GM18868 (cell line): ENCODE results near the gene AP3S2.
A peak's percentile ranks its signal among the peaks of the same experiment; 100 is the strongest.
"Not testable (repeated sequence)": the region's sequence is repeated elsewhere in the genome, so short reads cannot be mapped to it uniquely, and the experiment has no call there.

ENCODE experiments used
- ATAC-seq: cut with Tn5 transposase; IDR thresholded peaks from one replicate; pipeline ENCODE4 v1.9.1; 2021; ENCODE audit warnings: mild to moderate bottlenecking, moderate library complexity; ENCODE audit not compliant: unreplicated experiment

Gene AP3S2

GRCh38 chr15:89904519-89904918 is 10.7 kb upstream of the AP3S2 start:
- no peak for ATAC-seq

GRCh38 chr15:89903858-89904130 is 10.0 kb upstream of the AP3S2 start:
- ATAC-seq = no peak

GRCh38 chr15:89903015-89903857 is 9.4 kb upstream of the AP3S2 start:
- ATAC-seq = no peak

GRCh38 chr15:89900849-89901248 is 7.1 kb upstream of the AP3S2 start:
- no peak for ATAC-seq

- no peak for ATAC-seq
Observed at GRCh38 chr15:89899951-89900567, 6.3 kb upstream of the AP3S2 start.

GRCh38 chr15:89899295-89899945 is 5.6 kb upstream of the AP3S2 start:
- ATAC-seq = no peak

GRCh38 chr15:89898614-89899294 is 5.0 kb upstream of the AP3S2 start:
- peak; percentile 69 for ATAC-seq

GRCh38 chr15:89898146-89898545 is 4.4 kb upstream of the AP3S2 start:
- no peak for ATAC-seq

GRCh38 chr15:89893027-89893426 is 767 bp downstream of the AP3S2 start:
- ATAC-seq = no peak

GRCh38 chr15:89888214-89888804 is 5.5 kb downstream of the AP3S2 start:
- ATAC-seq = no peak

GRCh38 chr15:89885611-89886010 is 8.2 kb downstream of the AP3S2 start:
- ATAC-seq = no peak

- ATAC-seq = not testable (repeated sequence)
Observed at GRCh38 chr15:89885179-89885578, 8.6 kb downstream of the AP3S2 start.

- ATAC-seq = no peak
Observed at GRCh38 chr15:89883518-89883917, 10.3 kb downstream of the AP3S2 start.

GRCh38 chr15:89880727-89881126 is 13.1 kb downstream of the AP3S2 start:
- no peak for ATAC-seq

GRCh38 chr15:89878323-89878722 is 15.5 kb downstream of the AP3S2 start:
- ATAC-seq = no peak

- ATAC-seq = no peak
Observed at GRCh38 chr15:89877083-89877425, 16.7 kb downstream of the AP3S2 start.

- no peak for ATAC-seq
Observed at GRCh38 chr15:89876396-89877082, 17.3 kb downstream of the AP3S2 start.

GRCh38 chr15:89875741-89876140 is 18.1 kb downstream of the AP3S2 start:
- ATAC-seq = no peak

GRCh38 chr15:89874926-89875564 is 18.7 kb downstream of the AP3S2 start:
- ATAC-seq = peak; percentile 83

GRCh38 chr15:89870688-89871288 is 23.0 kb downstream of the AP3S2 start:
- ATAC-seq = no peak
